HUES6 (cell line): ENCODE results near the gene BMX.

Experiments
- H3K27ac ChIP-seq: 2 replicates; pipeline ENCODE4 v1.7.0; 2013; ENCODE audit warnings: low read depth, mild to moderate bottlenecking, low read length, inconsistent platforms
- H3K27me3 ChIP-seq: 2 replicates; pipeline ENCODE4 v1.6.1; 2013; ENCODE audit warnings: low read length; ENCODE audit not compliant: control insufficient read depth, insufficient read depth
- H3K36me3 ChIP-seq: 2 replicates; pipeline ENCODE4 v1.6.1; 2013; ENCODE audit warnings: low read length; ENCODE audit not compliant: control insufficient read depth, insufficient read depth
- H3K4me1 ChIP-seq: 2 replicates; pipeline ENCODE4 v1.6.1; 2013; ENCODE audit warnings: low read length; ENCODE audit not compliant: control insufficient read depth, insufficient read depth
- H3K4me3 ChIP-seq: 2 replicates; pipeline ENCODE4 v1.5.1; 2013; ENCODE audit warnings: low read depth, low read length
- H3K9ac ChIP-seq: one replicate; pipeline ENCODE4 v1.6.1; 2013; ENCODE audit warnings: mild to moderate bottlenecking, low read length
- H3K9me3 ChIP-seq: 2 replicates; pipeline ENCODE4 v1.6.1; 2013; ENCODE audit warnings: low read depth, low read length; ENCODE audit not compliant: control insufficient read depth, insufficient read depth

The BMX gene

GRCh38 chrX:15567886-15568616 is 67.4 kb downstream of the BMX start:
- H3K9ac ChIP-seq = no peak overlapping the region
- peaks cover 11% of the 10 kb centered on the region; the same call in 1 of the 2 replicates for H3K27me3 ChIP-seq
- H3K4me3 ChIP-seq = no peak overlapping the region
- H3K4me1 ChIP-seq = peaks cover 16% of the 10 kb centered on the region
- H3K9me3 ChIP-seq = no peaks in the 10 kb centered on the region
- H3K36me3 ChIP-seq = no peaks in the 10 kb centered on the region
- no peak overlapping the region for H3K27ac ChIP-seq

DNA sequence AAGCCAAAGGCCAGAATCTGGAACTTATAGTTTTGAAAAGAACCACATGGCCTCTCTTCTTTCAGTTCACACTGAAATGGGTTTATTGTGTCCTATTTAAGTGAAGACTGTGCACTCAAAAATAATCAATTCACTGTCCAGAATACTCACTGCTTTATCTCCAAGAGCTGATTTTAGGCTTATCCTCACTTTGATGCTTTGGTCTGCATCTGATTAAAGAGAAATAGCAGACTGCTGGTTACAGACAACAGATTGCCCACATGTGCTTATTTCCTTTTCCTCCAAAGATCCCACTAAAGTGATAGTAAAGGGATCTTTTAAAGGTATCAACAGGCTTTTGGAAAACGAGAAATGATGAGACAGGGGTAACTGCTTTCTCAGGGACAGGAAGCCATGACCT is 69.5 kb downstream of the BMX start:
- no peaks in the 10 kb centered on the region for H3K9me3 ChIP-seq
- H3K27me3 ChIP-seq = peaks cover 13% of the 10 kb centered on the region; the same call in 1 of the 2 replicates
- no peak overlapping the region for H3K27ac ChIP-seq
- no peak overlapping the region for H3K4me3 ChIP-seq
- H3K9ac ChIP-seq = no peak overlapping the region
- peaks cover 13% of the 10 kb centered on the region for H3K4me1 ChIP-seq
- H3K36me3 ChIP-seq = no peaks in the 10 kb centered on the region

DNA sequence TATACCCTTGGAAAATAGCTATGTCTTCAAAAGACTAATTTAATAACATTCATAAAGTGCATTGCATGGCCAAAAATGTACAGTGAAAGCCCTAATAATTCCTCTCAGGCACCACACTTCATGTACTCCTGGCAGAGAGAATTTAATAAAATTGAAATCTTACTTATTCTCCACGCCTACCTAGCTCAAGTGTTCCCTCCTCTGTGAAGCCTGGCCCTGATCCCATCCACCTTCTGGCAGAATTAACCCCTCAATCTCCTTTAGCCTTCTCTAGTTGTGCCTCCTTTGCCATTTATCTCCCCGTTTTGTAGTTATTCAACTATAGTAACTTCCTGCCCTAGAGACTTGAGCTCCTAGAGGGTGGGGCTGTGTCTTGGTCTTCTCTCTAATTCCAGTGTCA is 73.4 kb downstream of the BMX start:
- Histone ChIP-seq H3K36me3 (no peaks in the 10 kb centered on the region), H3K9me3 (no peaks in the 10 kb centered on the region), H3K4me3 (no peak overlapping the region), H3K4me1 (peaks cover 9% of the 10 kb centered on the region; the same call in 1 of the 2 replicates), H3K27ac (no peak overlapping the region), H3K27me3 (peaks cover 21% of the 10 kb centered on the region; the same call in 1 of the 2 replicates), H3K9ac (no peak overlapping the region)

DNA sequence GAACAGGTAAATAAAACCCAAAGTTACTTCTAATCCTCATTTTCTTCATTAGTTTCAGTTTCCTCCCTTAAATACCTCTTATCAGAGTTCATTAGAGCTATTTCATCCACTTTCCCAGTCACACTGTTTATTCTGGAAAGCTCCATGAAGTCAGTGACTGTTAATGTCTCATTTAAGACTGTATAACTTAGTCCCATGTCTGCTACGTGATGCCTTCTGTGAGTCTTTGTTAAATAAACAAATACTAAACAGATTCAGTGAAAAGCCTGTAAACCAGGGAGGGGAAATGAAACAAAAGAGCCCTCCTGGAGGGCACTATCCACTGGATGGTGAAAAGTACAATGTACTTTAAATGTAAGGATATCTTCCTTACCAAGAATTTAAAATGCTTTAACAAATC is 75.4 kb downstream of the BMX start:
- Histone ChIP-seq H3K27me3 (peaks cover 26% of the 10 kb centered on the region; the same call in 1 of the 2 replicates), H3K27ac (no peak overlapping the region)

GRCh38 chrX:15579778-15580747 is 79.5 kb downstream of the BMX start:
- H3K4me1 ChIP-seq = peaks cover 22% of the 10 kb centered on the region
- H3K4me3 ChIP-seq = no peak overlapping the region
- H3K27ac ChIP-seq = no peak overlapping the region
- H3K36me3 ChIP-seq = no peaks in the 10 kb centered on the region
- H3K27me3 ChIP-seq = peaks cover 16% of the 10 kb centered on the region; the same call in 1 of the 2 replicates
- H3K9ac ChIP-seq = no peak overlapping the region
- peaks cover 4% of the 10 kb centered on the region; the same call in 1 of the 2 replicates for H3K9me3 ChIP-seq

More for the DNA sequence above, 75.4 kb downstream of the BMX start:
- Histone ChIP-seq H3K36me3 (no peaks in the 10 kb centered on the region), H3K9me3 (no peaks in the 10 kb centered on the region), H3K4me1 (peaks cover 21% of the 10 kb centered on the region), H3K4me3 (no peak overlapping the region), H3K9ac (no peak overlapping the region)

DNA sequence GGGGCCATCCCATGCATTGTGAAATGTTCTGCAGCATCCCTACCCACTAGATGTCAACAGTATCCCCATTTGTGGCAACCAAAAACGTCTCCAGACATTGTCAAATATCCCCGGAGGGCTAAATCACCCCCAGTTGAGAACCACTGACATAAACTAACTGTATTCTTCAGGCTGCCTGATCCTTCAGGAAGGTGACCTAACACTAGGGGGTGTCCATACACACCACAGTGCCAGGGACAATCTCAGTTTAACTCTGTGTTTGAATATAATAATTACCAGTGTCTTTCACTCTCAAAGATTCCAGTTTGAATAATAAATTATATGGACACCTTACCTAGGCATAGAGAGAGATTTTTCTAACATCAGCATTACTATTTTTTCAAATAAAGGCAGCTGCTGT is 93.8 kb downstream of the BMX start:
- H3K27me3 ChIP-seq = peaks cover 26% of the 10 kb centered on the region; the same call in 1 of the 2 replicates
- H3K9ac ChIP-seq = no peak overlapping the region
- H3K36me3 ChIP-seq = no peaks in the 10 kb centered on the region
- H3K4me1 ChIP-seq = no peaks in the 10 kb centered on the region; the same call in 1 of the 2 replicates
- no peak overlapping the region for H3K4me3 ChIP-seq
- no peak overlapping the region for H3K27ac ChIP-seq
- no peaks in the 10 kb centered on the region for H3K9me3 ChIP-seq

DNA sequence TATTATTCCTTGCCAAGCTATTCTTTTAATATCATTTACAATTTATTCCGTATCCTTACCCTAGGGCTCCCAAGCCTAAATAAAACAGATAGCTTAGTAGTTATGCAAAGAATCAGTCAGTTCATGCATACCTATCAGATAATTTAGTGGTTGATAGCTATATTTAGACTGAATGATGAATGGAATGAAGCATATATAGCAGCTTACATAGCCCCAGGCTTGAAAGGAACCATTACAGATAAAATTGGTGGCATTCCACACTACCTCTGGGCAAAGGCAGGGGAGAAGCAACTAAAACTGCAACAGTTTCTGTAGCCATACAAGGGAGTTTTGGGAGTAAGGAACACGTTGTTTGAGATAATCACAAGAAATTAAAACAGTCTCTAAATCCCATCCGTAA is 97.4 kb downstream of the BMX start:
- H3K9ac ChIP-seq = no peak overlapping the region
- H3K4me1 ChIP-seq = peaks cover 13% of the 10 kb centered on the region; the same call in 1 of the 2 replicates
- no peak overlapping the region for H3K4me3 ChIP-seq
- no peaks in the 10 kb centered on the region for H3K36me3 ChIP-seq
- peaks cover 17% of the 10 kb centered on the region; the same call in 1 of the 2 replicates for H3K27me3 ChIP-seq
- H3K27ac ChIP-seq = no peak overlapping the region
- no peaks in the 10 kb centered on the region for H3K9me3 ChIP-seq

- Histone ChIP-seq H3K27ac (no peak overlapping the region), H3K4me1 (peaks cover 13% of the 10 kb centered on the region; the same call in 1 of the 2 replicates), H3K27me3 (peaks cover 19% of the 10 kb centered on the region; the same call in 1 of the 2 replicates), H3K4me3 (no peak overlapping the region), H3K9ac (no peak overlapping the region), H3K36me3 (no peaks in the 10 kb centered on the region), H3K9me3 (no peaks in the 10 kb centered on the region)
These were observed 98.9 kb downstream of the BMX start for GRCh38 chrX:15599461-15599860.

DNA sequence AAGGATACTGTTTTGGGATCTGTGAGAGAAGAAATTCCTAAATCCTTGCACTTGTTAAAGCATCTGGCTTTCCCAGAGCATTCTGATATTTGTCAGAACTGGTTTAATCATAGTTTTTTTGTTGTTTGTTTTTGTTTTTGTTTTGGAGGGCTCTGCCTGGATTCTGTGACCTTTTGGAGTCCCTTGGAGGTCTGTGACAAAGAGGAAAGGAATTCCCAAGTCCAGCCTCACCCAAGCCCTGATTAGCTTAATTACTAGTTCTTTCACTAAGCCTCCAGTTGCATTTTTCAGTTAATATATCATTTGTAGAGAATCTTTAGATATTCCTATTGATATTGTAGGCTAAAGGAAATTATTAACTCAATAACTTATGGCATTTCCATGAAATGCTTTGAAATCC is 99.4 kb downstream of the BMX start:
- no peak overlapping the region for H3K27ac ChIP-seq
- peaks cover 20% of the 10 kb centered on the region; the same call in 1 of the 2 replicates for H3K27me3 ChIP-seq
- no peaks in the 10 kb centered on the region for H3K9me3 ChIP-seq
- H3K4me1 ChIP-seq = peaks cover 13% of the 10 kb centered on the region; the same call in 1 of the 2 replicates
- H3K9ac ChIP-seq = no peak overlapping the region
- H3K36me3 ChIP-seq = no peaks in the 10 kb centered on the region
- no peak overlapping the region for H3K4me3 ChIP-seq

DNA sequence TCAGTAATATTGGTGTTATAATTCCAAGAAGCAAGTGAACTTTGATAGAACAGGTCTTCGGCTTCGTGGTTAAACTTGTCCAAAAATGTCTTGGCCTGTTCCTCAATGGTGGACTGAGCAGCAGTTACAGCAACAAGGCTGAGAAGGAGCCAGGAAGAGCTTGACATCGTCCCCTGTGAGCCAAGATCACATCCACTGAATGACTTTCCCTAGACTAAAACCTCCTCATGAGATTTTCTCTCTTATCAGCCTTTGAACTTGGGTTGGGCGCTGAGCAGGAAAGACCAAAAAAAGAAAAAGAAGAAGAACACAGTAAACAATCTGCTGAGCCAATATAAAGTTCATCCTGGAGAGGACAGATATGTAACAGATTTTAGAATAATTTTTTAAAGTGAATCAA is 100.1 kb downstream of the BMX start, which contains the start of gene ACE2:
ACE2 (minus strand) TSS at position 216 of the 400 bp plus-strand sequence; CDS start at position 167, 49 bp downstream.
- Histone ChIP-seq H3K36me3 (no peaks in the 10 kb centered on the region), H3K27ac (no peak within 1 kb of the TSS; the same call in 1 of the 2 replicates), H3K27me3 (peaks cover 24% of the 10 kb centered on the region; the same call in 1 of the 2 replicates), H3K9me3 (no peaks in the 10 kb centered on the region), H3K9ac (no peak within 1 kb of the TSS), H3K4me1 (peaks cover 13% of the 10 kb centered on the region; the same call in 1 of the 2 replicates), H3K4me3 (no peak within 1 kb of the TSS)
